Ascending aorta (tissue), 2 donors: Measurements from ENCODE around the gene CDK2AP2. TPM values are rescaled to one million over a fixed set of nuclear protein-coding genes. Genes with fewer than 3 reads are reported as not detected.

ENCODE experiments used
- DNase-seq, 2 donors: peaks; one replicate each; pipeline ENCODE4 v3.0.0-alpha.2; 2019; ENCODE audit warnings: low spot score in 2 of 2
- H3K27ac ChIP-seq, 2 donors: fragments of 200-600 bp; sonication (generic); one replicate each; pipeline ENCODE4 v1.5.1; 2016 to 2017; ENCODE audit warnings: mild to moderate bottlenecking in 1 of 2
- H3K27me3 ChIP-seq: fragments of 200-600 bp; sonication (generic); one replicate; pipeline ENCODE4 v1.5.1; 2017
- H3K36me3 ChIP-seq, 2 donors: fragments of 200-600 bp; sonication (generic); one replicate each; pipeline ENCODE4 v1.5.1; 2016
- H3K4me1 ChIP-seq, 2 donors: fragments of 200-600 bp; sonication (generic); one replicate each; pipeline ENCODE4 v1.5.1; 2016 to 2017; ENCODE audit warnings: mild to moderate bottlenecking in 1 of 2
- H3K4me3 ChIP-seq, 2 donors: fragments of 200-600 bp; sonication (generic); one replicate each; pipeline ENCODE4 v1.5.1; 2016 to 2017; ENCODE audit warnings: mild to moderate bottlenecking in 1 of 2
- H3K9me3 ChIP-seq, 2 donors: fragments of 200-600 bp; sonication (generic); one replicate each; pipeline ENCODE4 v1.5.1; 2016
- CTCF ChIP-seq, 3 experiments: fragments of 200-600 bp in 2 of 3; fragments of 450-650 bp in 1 of 3; sonication (generic) in 2 of 3; IDR thresholded peaks; one replicate each; pipeline ENCODE4 v1.5.1; 2016 to 2019; ENCODE audit warnings: antibody characterized with exemption in 3 of 3, mild to moderate bottlenecking in 1 of 3, moderate library complexity in 1 of 3
- intact Hi-C: fragments of 100-400 bp; cut with DNase I; formaldehyde crosslinking; loops from one replicate; pipeline ENCODE4 v1.15.1; 2023
- total RNA-seq: library from RNA; depleted of rRNA; stranded (reverse); fragments of >200 nt; gene quantifications from one replicate; pipeline ENCODE4 v1.1.0, GENCODE V29; 2016

Gene CDK2AP2
- total RNA-seq, 1 donor from 2014 or later, result 159 TPM

GRCh38 chr11:67501854-67502253 is 6.1 kb downstream of the CDK2AP2 start:
- TF ChIP-seq CTCF (IDR thresholded peaks at IDR 0.05), result no peak
- intact Hi-C loops, result loop anchor here (10.0 kb wide), 2 partner anchors 303 to 387 kb away; partner anchors contain the start of gene KDM2A
- Histone ChIP-seq H3K27me3 (no peaks in the 10 kb centered on the region), H3K9me3 (no peaks in the 10 kb centered on the region), H3K4me3 (no peak overlapping the region), H3K36me3 (peaks cover 0 to 27% of the 10 kb centered on the region in 2 donors), H3K4me1 (peaks cover 5 to 22% of the 10 kb centered on the region in 2 donors), H3K27ac (no peak overlapping the region)
- DNase-seq, result no peak

- H3K4me3 ChIP-seq, result no peak overlapping the region
- no peak for TF ChIP-seq CTCF (IDR thresholded peaks at IDR 0.05)
- H3K27me3 ChIP-seq, result no peaks in the 10 kb centered on the region
- H3K27ac ChIP-seq, result no peak overlapping the region
- DNase-seq, result no peak
- H3K36me3 ChIP-seq, result peaks cover 0 to 27% of the 10 kb centered on the region in 2 donors
- intact Hi-C loops, result loop anchor here (10.0 kb wide), 2 partner anchors 304 to 386 kb away; partner anchors contain the start of gene KDM2A
- H3K4me1 ChIP-seq, result peaks cover 2 to 14% of the 10 kb centered on the region in 2 donors
- H3K9me3 ChIP-seq, result no peaks in the 10 kb centered on the region
These were observed 6.9 kb downstream of the CDK2AP2 start for GRCh38 chr11:67500831-67501715.

GRCh38 chr11:67500484-67500821 is 7.5 kb downstream of the CDK2AP2 start:
- no peak overlapping the region for H3K27ac ChIP-seq
- TF ChIP-seq CTCF (IDR thresholded peaks at IDR 0.05), result no peak
- H3K9me3 ChIP-seq, result no peaks in the 10 kb centered on the region
- H3K36me3 ChIP-seq, result peaks cover 6 to 27% of the 10 kb centered on the region in 2 donors
- no peaks in the 10 kb centered on the region for H3K27me3 ChIP-seq
- H3K4me3 ChIP-seq, result no peak overlapping the region
- intact Hi-C loops, result loop anchor here (10.0 kb wide), 2 partner anchors 304 to 386 kb away; partner anchors contain the start of gene KDM2A
- no peak for DNase-seq
- H3K4me1 ChIP-seq, result peaks cover 2 to 10% of the 10 kb centered on the region in 2 donors

GRCh38 chr11:67499808-67500483 is 8.0 kb downstream of the CDK2AP2 start:
- Histone ChIP-seq H3K27ac (no peak overlapping the region), H3K4me3 (no peak overlapping the region), H3K27me3 (no peaks in the 10 kb centered on the region), H3K4me1 (peaks cover 2 to 8% of the 10 kb centered on the region in 2 donors), H3K36me3 (peaks cover 11 to 31% of the 10 kb centered on the region in 2 donors), H3K9me3 (no peaks in the 10 kb centered on the region)
- DNase-seq, result no peak
- intact Hi-C loops, result loop anchor here (10.0 kb wide), 2 partner anchors 305 to 385 kb away; partner anchors contain the start of gene KDM2A
- no peak for TF ChIP-seq CTCF (IDR thresholded peaks at IDR 0.05)

GRCh38 chr11:67498544-67498972 is 9.4 kb downstream of the CDK2AP2 start:
- TF ChIP-seq CTCF (IDR thresholded peaks at IDR 0.05), result no peak
- intact Hi-C loops, result no loop called here
- DNase-seq, result no peak
- H3K27me3 ChIP-seq, result no peaks in the 10 kb centered on the region
- H3K4me3 ChIP-seq, result no peak overlapping the region
- no peak overlapping the region for H3K27ac ChIP-seq
- peaks cover 20 to 41% of the 10 kb centered on the region in 2 donors for H3K36me3 ChIP-seq
- no peaks in the 10 kb centered on the region for H3K9me3 ChIP-seq
- peaks cover 0 to 3% of the 10 kb centered on the region in 2 donors for H3K4me1 ChIP-seq
